GM23338 (cell line): Measurements from ENCODE around the gene ADAM10. TPM values are rescaled to one million over a fixed set of nuclear protein-coding genes. Genes with fewer than 3 reads are reported as not detected.

Experiments
- ATAC-seq: fragments of 200-7000 bp; cut with Tn5 transposase; 3 replicates; pipeline ENCODE4 v1.9.1; 2020
- DNase-seq: peaks from one replicate; pipeline ENCODE4 v3.0.0-alpha.2; 2015; ENCODE audit warnings: low spot score
- H2AFZ ChIP-seq: fragments of 200-600 bp; sonication (generic); 2 replicates; pipeline ENCODE4 v1.8.0; 2016; ENCODE audit warnings: antibody characterized with exemption, mild to moderate bottlenecking, moderate library complexity
- H3F3A ChIP-seq: fragments of 200-600 bp; sonication (generic); replicated peaks from 2 replicates; pipeline ENCODE4 v1.8.0; 2017; ENCODE audit warnings: antibody characterized with exemption, mixed run types, low read depth
- H3K27ac ChIP-seq: fragments of 200-600 bp; sonication (generic); 2 replicates; pipeline ENCODE4 v1.6.1; 2016; ENCODE audit warnings: low read depth
- H3K27me3 ChIP-seq: fragments of 200-600 bp; sonication (generic); 2 replicates; pipeline ENCODE4 v1.8.0; 2016; ENCODE audit warnings: mild to moderate bottlenecking, mixed run types, moderate library complexity; ENCODE audit not compliant: insufficient read depth
- H3K36me3 ChIP-seq: fragments of 200-600 bp; sonication (generic); 2 replicates; pipeline ENCODE4 v1.8.0; 2016; ENCODE audit warnings: mild to moderate bottlenecking; ENCODE audit not compliant: insufficient read depth
- H3K4me1 ChIP-seq: fragments of 200-600 bp; sonication (generic); 2 replicates; pipeline ENCODE4 v1.8.0; 2016; ENCODE audit warnings: mild to moderate bottlenecking, moderate library complexity; ENCODE audit not compliant: insufficient read depth
- H3K4me2 ChIP-seq: fragments of 200-600 bp; sonication (generic); 2 replicates; pipeline ENCODE4 v1.7.1; 2017; ENCODE audit warnings: mixed run types
- H3K4me3 ChIP-seq: fragments of 200-600 bp; sonication (generic); 2 replicates; pipeline ENCODE4 v1.6.1; 2016; ENCODE audit warnings: mixed run types
- H3K79me2 ChIP-seq: fragments of 200-600 bp; sonication (generic); replicated peaks from 2 replicates; pipeline ENCODE4 v1.8.0; 2017; ENCODE audit warnings: mild to moderate bottlenecking; ENCODE audit not compliant: insufficient read depth
- H3K9me2 ChIP-seq: fragments of 200-600 bp; sonication (generic); 2 replicates; pipeline ENCODE4 v1.8.0; 2017; ENCODE audit not compliant: insufficient read depth
- H4K20me1 ChIP-seq: fragments of 200-600 bp; sonication (generic); replicated peaks from 2 replicates; pipeline ENCODE4 v1.8.0; 2017; ENCODE audit warnings: mild to moderate bottlenecking; ENCODE audit not compliant: insufficient read depth
- H3K27ac Mint-ChIP-seq: 2 replicates; pipeline ENCODE4 v1.8.0; 2020; ENCODE audit warnings: inconsistent platforms, mild to moderate bottlenecking, moderate library complexity, mixed read lengths
- H3K27me3 Mint-ChIP-seq: 3 replicates; pipeline ENCODE4 v1.8.0; 2022; ENCODE audit warnings: low read depth, mild to moderate bottlenecking, moderate library complexity, mixed read lengths, inconsistent platforms; ENCODE audit not compliant: insufficient read depth, poor library complexity
- H3K36me3 Mint-ChIP-seq: 3 replicates; pipeline ENCODE4 v1.8.0; 2021; ENCODE audit warnings: low read depth, mild to moderate bottlenecking, inconsistent platforms, moderate library complexity, mixed read lengths
- H3K4me1 Mint-ChIP-seq: 3 replicates; pipeline ENCODE4 v1.8.0; 2020; ENCODE audit warnings: mild to moderate bottlenecking, inconsistent platforms, mixed read lengths
- H3K4me3 Mint-ChIP-seq: 3 replicates; pipeline ENCODE4 v1.8.0; 2021; ENCODE audit warnings: moderate library complexity, mild to moderate bottlenecking, inconsistent platforms, mixed read lengths
- H3K9me3 Mint-ChIP-seq: 3 replicates; pipeline ENCODE4 v1.8.0; 2020; ENCODE audit warnings: moderate library complexity, mild to moderate bottlenecking, inconsistent platforms, mixed read lengths
- CREB1 ChIP-seq: fragments of 250-450 bp; sonication (Bioruptor Pico); IDR thresholded peaks from 2 replicates; pipeline ENCODE4 v1.5.0; 2020; ENCODE audit warnings: low read depth, mild to moderate bottlenecking, moderate library complexity
- EZH2 ChIP-seq: fragments of 200-600 bp; sonication (generic); IDR thresholded peaks from one replicate; pipeline ENCODE4 v1.8.0; 2017; ENCODE audit warnings: antibody characterized with exemption, mild to moderate bottlenecking, low read depth; ENCODE audit not compliant: unreplicated experiment
- EZH2phosphoT487 ChIP-seq: fragments of 200-600 bp; sonication (generic); IDR thresholded peaks from one replicate; pipeline ENCODE4 v1.8.1; 2018; ENCODE audit warnings: antibody characterized with exemption; ENCODE audit not compliant: unreplicated experiment
- JUNB ChIP-seq: IDR thresholded peaks from one replicate; pipeline ENCODE4 v1.6.1; 2016; ENCODE audit warnings: antibody characterized with exemption; ENCODE audit not compliant: unreplicated experiment
- NANOG ChIP-seq: IDR thresholded peaks from 2 replicates; pipeline ENCODE4 v1.6.1; 2016; ENCODE audit warnings: antibody characterized with exemption, borderline replicate concordance
- POLR2AphosphoS5 ChIP-seq: IDR thresholded peaks from 2 replicates; pipeline ENCODE4 v1.6.1; 2016; ENCODE audit warnings: antibody characterized with exemption, low read depth
- STAT1 ChIP-seq: IDR thresholded peaks from one replicate; pipeline ENCODE4 v1.6.1; 2016; ENCODE audit warnings: antibody characterized with exemption; ENCODE audit not compliant: unreplicated experiment
- ZNF114 ChIP-seq: fragments of 250-450 bp; sonication (Bioruptor Pico); IDR thresholded peaks from 2 replicates; pipeline ENCODE4 v1.5.0; 2020; ENCODE audit warnings: mild to moderate bottlenecking, moderate library complexity
- ZNF331 ChIP-seq: fragments of 250-450 bp; sonication (Bioruptor Pico); IDR thresholded peaks from 2 replicates; pipeline ENCODE4 v1.5.0; 2020; ENCODE audit warnings: low read depth, mild to moderate bottlenecking, moderate library complexity
- polyA plus RNA-seq: library from polyadenylated mRNA; unstranded; fragments of >200 nt; fragmentation: Nextera tagmentation; extraction: Ambion mirVana; gene quantifications from 2 replicates; pipeline ENCODE4 v1.2.1, GENCODE V29; 2016
- total RNA-seq: library from RNA; depleted of rRNA; stranded (reverse); fragments of >200 nt; shearing (Covaris generic); gene quantifications from 2 replicates; pipeline ENCODE4 v1.2.3, GENCODE V29; 2014
- TF ChIP-seq, protein P1 (sequence below): fragments of 250-450 bp; sonication (Bioruptor Pico); IDR thresholded peaks from 2 replicates; pipeline ENCODE4 v1.5.0; 2020; ENCODE audit warnings: mild to moderate bottlenecking, moderate library complexity
- TF ChIP-seq, protein P2 (sequence below): IDR thresholded peaks from 2 replicates; pipeline ENCODE4 v1.6.1; 2016; ENCODE audit warnings: antibody characterized with exemption
- TF ChIP-seq, protein P3 (sequence below), 2 experiments: fragments of 200-600 bp in 1 of 2; sonication (generic) in 1 of 2; conservative IDR thresholded peaks; 2 replicates each; pipeline versions ENCODE4 v1.5.1 to v1.6.1; 2016 to 2017; ENCODE audit warnings: antibody characterized with exemption in 2 of 2, low read depth in 2 of 2, mild to moderate bottlenecking in 2 of 2, moderate library complexity in 1 of 2
- TF ChIP-seq, protein P4 (sequence below): IDR thresholded peaks from one replicate; pipeline ENCODE4 v1.6.1; 2018; ENCODE audit warnings: antibody characterized with exemption; ENCODE audit not compliant: unreplicated experiment

Gene ADAM10
- total and polyA plus RNA-seq, 2 experiments from 2014 or later = 25.0 to 114 TPM

DNA sequence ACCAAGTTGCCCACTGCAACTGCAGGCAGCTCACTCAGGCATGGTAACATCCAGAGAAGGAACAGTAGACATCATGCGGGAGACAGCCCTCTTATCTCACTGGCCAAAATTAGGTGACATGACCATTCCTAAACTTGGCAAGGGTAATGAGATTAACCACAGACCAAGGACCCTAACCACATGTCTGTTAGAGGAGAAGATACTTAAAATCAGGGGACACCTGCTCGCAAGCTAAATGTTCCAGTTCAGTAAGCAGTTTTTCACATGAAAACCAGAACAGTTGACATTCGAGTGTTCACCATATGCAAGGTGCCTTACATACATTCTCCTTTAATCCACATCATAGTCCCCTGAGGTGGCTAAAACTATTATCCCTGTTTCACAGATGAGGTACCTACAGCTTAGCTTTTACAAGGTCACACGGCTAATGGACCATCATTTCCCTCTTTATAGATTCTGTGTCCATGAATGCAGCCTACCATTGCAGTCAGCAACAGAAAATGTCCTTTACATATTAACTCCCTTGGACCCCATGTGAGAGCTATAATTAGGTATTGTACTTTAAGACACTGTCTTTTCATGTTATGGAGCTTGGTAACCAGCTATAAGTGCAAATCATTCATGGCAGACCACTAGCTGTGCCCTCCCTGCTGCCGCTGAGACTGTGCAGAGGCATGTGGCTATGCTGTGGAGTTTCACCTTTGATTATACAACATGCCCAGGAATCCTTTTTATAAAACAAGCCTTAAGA is 163.6 kb downstream of the ADAM10 start:
- no peak overlapping the region for H3K4me3 ChIP-seq
- DNase-seq = no peak
- no peaks in the 10 kb centered on the region for H4K20me1 ChIP-seq
- H3K4me1 ChIP-seq = no peaks in the 10 kb centered on the region
- Mint-ChIP-seq H3K4me3 (no peak overlapping the region), H3K4me1 (peaks cover 4% of the 10 kb centered on the region; the same call in 1 of the 3 replicates), H3K36me3 (no peaks in the 10 kb centered on the region), H3K27me3 (peaks cover 5% of the 10 kb centered on the region), H3K27ac (no peak overlapping the region), H3K9me3 (no peaks in the 10 kb centered on the region; the same call in 2 of the 3 replicates)
- H3F3A ChIP-seq = no peaks in the 10 kb centered on the region
- H3K27ac ChIP-seq = no peak overlapping the region
- H3K9me2 ChIP-seq = no peaks in the 10 kb centered on the region
- no peaks in the 10 kb centered on the region for H3K79me2 ChIP-seq
- no peak for TF ChIP-seq JUNB
- TF ChIP-seq, protein P1, sequence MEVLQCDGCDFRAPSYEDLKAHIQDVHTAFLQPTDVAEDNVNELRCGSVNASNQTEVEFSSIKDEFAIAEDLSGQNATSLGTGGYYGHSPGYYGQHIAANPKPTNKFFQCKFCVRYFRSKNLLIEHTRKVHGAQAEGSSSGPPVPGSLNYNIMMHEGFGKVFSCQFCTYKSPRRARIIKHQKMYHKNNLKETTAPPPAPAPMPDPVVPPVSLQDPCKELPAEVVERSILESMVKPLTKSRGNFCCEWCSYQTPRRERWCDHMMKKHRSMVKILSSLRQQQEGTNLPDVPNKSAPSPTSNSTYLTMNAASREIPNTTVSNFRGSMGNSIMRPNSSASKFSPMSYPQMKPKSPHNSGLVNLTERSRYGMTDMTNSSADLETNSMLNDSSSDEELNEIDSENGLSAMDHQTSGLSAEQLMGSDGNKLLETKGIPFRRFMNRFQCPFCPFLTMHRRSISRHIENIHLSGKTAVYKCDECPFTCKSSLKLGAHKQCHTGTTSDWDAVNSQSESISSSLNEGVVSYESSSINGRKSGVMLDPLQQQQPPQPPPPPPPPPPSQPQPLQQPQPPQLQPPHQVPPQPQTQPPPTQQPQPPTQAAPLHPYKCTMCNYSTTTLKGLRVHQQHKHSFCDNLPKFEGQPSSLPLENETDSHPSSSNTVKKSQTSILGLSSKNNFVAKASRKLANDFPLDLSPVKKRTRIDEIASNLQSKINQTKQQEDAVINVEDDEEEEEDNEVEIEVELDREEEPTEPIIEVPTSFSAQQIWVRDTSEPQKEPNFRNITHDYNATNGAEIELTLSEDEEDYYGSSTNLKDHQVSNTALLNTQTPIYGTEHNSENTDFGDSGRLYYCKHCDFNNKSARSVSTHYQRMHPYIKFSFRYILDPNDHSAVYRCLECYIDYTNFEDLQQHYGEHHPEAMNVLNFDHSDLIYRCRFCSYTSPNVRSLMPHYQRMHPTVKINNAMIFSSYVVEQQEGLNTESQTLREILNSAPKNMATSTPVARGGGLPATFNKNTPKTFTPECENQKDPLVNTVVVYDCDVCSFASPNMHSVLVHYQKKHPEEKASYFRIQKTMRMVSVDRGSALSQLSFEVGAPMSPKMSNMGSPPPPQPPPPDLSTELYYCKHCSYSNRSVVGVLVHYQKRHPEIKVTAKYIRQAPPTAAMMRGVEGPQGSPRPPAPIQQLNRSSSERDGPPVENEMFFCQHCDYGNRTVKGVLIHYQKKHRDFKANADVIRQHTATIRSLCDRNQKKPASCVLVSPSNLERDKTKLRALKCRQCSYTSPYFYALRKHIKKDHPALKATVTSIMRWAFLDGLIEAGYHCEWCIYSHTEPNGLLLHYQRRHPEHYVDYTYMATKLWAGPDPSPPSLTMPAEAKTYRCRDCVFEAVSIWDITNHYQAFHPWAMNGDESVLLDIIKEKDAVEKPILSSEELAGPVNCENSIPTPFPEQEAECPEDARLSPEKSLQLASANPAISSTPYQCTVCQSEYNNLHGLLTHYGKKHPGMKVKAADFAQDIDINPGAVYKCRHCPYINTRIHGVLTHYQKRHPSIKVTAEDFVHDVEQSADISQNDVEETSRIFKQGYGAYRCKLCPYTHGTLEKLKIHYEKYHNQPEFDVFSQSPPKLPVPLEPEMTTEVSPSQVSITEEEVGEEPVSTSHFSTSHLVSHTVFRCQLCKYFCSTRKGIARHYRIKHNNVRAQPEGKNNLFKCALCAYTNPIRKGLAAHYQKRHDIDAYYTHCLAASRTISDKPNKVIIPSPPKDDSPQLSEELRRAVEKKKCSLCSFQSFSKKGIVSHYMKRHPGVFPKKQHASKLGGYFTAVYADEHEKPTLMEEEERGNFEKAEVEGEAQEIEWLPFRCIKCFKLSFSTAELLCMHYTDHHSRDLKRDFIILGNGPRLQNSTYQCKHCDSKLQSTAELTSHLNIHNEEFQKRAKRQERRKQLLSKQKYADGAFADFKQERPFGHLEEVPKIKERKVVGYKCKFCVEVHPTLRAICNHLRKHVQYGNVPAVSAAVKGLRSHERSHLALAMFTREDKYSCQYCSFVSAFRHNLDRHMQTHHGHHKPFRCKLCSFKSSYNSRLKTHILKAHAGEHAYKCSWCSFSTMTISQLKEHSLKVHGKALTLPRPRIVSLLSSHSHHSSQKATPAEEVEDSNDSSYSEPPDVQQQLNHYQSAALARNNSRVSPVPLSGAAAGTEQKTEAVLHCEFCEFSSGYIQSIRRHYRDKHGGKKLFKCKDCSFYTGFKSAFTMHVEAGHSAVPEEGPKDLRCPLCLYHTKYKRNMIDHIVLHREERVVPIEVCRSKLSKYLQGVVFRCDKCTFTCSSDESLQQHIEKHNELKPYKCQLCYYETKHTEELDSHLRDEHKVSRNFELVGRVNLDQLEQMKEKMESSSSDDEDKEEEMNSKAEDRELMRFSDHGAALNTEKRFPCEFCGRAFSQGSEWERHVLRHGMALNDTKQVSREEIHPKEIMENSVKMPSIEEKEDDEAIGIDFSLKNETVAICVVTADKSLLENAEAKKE = no peak
- TF ChIP-seq, protein P2, sequence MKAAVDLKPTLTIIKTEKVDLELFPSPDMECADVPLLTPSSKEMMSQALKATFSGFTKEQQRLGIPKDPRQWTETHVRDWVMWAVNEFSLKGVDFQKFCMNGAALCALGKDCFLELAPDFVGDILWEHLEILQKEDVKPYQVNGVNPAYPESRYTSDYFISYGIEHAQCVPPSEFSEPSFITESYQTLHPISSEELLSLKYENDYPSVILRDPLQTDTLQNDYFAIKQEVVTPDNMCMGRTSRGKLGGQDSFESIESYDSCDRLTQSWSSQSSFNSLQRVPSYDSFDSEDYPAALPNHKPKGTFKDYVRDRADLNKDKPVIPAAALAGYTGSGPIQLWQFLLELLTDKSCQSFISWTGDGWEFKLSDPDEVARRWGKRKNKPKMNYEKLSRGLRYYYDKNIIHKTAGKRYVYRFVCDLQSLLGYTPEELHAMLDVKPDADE = no peak
- TF ChIP-seq EZH2phosphoT487 = no peak
- TF ChIP-seq, protein P3, sequence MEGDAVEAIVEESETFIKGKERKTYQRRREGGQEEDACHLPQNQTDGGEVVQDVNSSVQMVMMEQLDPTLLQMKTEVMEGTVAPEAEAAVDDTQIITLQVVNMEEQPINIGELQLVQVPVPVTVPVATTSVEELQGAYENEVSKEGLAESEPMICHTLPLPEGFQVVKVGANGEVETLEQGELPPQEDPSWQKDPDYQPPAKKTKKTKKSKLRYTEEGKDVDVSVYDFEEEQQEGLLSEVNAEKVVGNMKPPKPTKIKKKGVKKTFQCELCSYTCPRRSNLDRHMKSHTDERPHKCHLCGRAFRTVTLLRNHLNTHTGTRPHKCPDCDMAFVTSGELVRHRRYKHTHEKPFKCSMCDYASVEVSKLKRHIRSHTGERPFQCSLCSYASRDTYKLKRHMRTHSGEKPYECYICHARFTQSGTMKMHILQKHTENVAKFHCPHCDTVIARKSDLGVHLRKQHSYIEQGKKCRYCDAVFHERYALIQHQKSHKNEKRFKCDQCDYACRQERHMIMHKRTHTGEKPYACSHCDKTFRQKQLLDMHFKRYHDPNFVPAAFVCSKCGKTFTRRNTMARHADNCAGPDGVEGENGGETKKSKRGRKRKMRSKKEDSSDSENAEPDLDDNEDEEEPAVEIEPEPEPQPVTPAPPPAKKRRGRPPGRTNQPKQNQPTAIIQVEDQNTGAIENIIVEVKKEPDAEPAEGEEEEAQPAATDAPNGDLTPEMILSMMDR (conservative IDR thresholded peaks at IDR 0.05; ENCODE audit: low read depth in 2 of 2) = no peak
- TF ChIP-seq ZNF114 (CRISPR knock-in tag) = no peak
- no peak for TF ChIP-seq STAT1
- TF ChIP-seq NANOG = no peak
- no peak for TF ChIP-seq CREB1 (CRISPR knock-in tag)
- TF ChIP-seq, protein P4, sequence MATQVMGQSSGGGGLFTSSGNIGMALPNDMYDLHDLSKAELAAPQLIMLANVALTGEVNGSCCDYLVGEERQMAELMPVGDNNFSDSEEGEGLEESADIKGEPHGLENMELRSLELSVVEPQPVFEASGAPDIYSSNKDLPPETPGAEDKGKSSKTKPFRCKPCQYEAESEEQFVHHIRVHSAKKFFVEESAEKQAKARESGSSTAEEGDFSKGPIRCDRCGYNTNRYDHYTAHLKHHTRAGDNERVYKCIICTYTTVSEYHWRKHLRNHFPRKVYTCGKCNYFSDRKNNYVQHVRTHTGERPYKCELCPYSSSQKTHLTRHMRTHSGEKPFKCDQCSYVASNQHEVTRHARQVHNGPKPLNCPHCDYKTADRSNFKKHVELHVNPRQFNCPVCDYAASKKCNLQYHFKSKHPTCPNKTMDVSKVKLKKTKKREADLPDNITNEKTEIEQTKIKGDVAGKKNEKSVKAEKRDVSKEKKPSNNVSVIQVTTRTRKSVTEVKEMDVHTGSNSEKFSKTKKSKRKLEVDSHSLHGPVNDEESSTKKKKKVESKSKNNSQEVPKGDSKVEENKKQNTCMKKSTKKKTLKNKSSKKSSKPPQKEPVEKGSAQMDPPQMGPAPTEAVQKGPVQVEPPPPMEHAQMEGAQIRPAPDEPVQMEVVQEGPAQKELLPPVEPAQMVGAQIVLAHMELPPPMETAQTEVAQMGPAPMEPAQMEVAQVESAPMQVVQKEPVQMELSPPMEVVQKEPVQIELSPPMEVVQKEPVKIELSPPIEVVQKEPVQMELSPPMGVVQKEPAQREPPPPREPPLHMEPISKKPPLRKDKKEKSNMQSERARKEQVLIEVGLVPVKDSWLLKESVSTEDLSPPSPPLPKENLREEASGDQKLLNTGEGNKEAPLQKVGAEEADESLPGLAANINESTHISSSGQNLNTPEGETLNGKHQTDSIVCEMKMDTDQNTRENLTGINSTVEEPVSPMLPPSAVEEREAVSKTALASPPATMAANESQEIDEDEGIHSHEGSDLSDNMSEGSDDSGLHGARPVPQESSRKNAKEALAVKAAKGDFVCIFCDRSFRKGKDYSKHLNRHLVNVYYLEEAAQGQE = no peak
- no peak for TF ChIP-seq ZNF331
- TF ChIP-seq EZH2 = no peak
- TF ChIP-seq POLR2AphosphoS5 = no peak
- no peaks in the 10 kb centered on the region for H3K27me3 ChIP-seq
- H2AFZ ChIP-seq = no peak overlapping the region
- ATAC-seq = no peak
- no peak overlapping the region for H3K4me2 ChIP-seq
- no peaks in the 10 kb centered on the region for H3K36me3 ChIP-seq
